K562 (cell line): ENCODE results near the gene RCC1. TPM values are rescaled to one million over a fixed set of nuclear protein-coding genes. Genes with fewer than 3 reads are reported as not detected.

Experiments used
- ATAC-seq: fragments of 200-7000 bp; cut with Tn5 transposase; 3 replicates; pipeline ENCODE4 v1.9.1; 2020; ENCODE audit warnings: moderate library complexity
- BruUV-seq: library from RNA; stranded (reverse); fragments of 400-500 nt; replicated peaks from 2 replicates; lab custom pipeline; 2021; lab: Mats Ljungman, UMichigan
- CTCF ChIA-PET: fragments of 300-600 bp; formaldehyde crosslinking; extraction: SDS; loops from one replicate; lab custom pipeline; 2021; ENCODE audit warnings: low intra/inter-chr PET ratio; lab: Yijun Ruan, JAX
- POLR2A ChIA-PET: fragments of 300-600, 350-650 bp; sonication (Branson Sonifier 250); formaldehyde crosslinking; extraction: SDS; loops from one replicate; lab custom pipeline; 2021; ENCODE audit warnings: antibody characterized with exemption, inconsistent platforms; lab: Yijun Ruan, JAX
- DNase-seq, 4 experiments: peaks; one replicate each; pipeline versions ENCODE4 v3.0.0 to v3.0.0-alpha.2; 2011 to 2018; ENCODE audit warnings: low spot score in 3 of 4, mixed read lengths in 3 of 4; ENCODE audit errors: extremely low read depth in 1 of 4
- FAIRE-seq: peaks from 2 replicates; lab custom pipeline; 2011; peaks lifted over from hg19 to GRCh38; lab: Jason Lieb, UNC
- H2AFZ ChIP-seq: 2 replicates; pipeline ENCODE4 v1.6.0; 2011; ENCODE audit warnings: low read depth, low read length, control low read depth, inconsistent platforms
- H3K27ac ChIP-seq: fragments of 200-600 bp; 3 replicates; pipeline ENCODE4 v1.8.0; 2011; ENCODE audit warnings: low read depth, mild to moderate bottlenecking, control low read depth, inconsistent platforms, low read length, moderate library complexity, mixed read lengths; ENCODE audit errors: extremely low read depth
- H3K27me3 ChIP-seq, 2 experiments: fragments of 300-600 bp in 1 of 2; 2 replicates in 1 of 2; 3 replicates in 1 of 2; pipeline versions ENCODE4 v1.6.0 to v1.8.0; 2011; ENCODE audit warnings: inconsistent platforms in 2 of 2, low read length in 2 of 2, mild to moderate bottlenecking in 1 of 2, mixed read lengths in 1 of 2, moderate library complexity in 1 of 2; ENCODE audit not compliant: control insufficient read depth in 2 of 2, insufficient read depth in 2 of 2
- H3K36me3 ChIP-seq: fragments of 300-600 bp; 3 replicates; pipeline ENCODE4 v1.8.0; 2011; ENCODE audit warnings: mild to moderate bottlenecking, low read length, inconsistent platforms; ENCODE audit not compliant: control insufficient read depth, insufficient read depth
- H3K4me1 ChIP-seq, 2 experiments: fragments of 200-600 bp in 1 of 2; replicated peaks in 1 of 2; 2 replicates in 1 of 2; 3 replicates in 1 of 2; pipeline versions ENCODE4 v1.5.1 to v1.8.0; 2011; ENCODE audit warnings: inconsistent platforms in 2 of 2, low read length in 2 of 2, mild to moderate bottlenecking in 1 of 2, mixed read lengths in 1 of 2, moderate library complexity in 1 of 2; ENCODE audit not compliant: control insufficient read depth in 2 of 2, insufficient read depth in 2 of 2
- H3K4me2 ChIP-seq: 2 replicates; pipeline ENCODE4 v1.6.1; 2011; ENCODE audit warnings: low read length, control low read depth, inconsistent platforms, mixed read lengths; ENCODE audit not compliant: insufficient read depth
- H3K4me3 ChIP-seq: fragments of 200-600 bp; sonication (generic), shearing (Covaris generic); 2 replicates; pipeline ENCODE4 v1.5.1; 2016; ENCODE audit warnings: control low read depth, inconsistent platforms
- H3K79me2 ChIP-seq: fragments of 200-600 bp; 3 replicates; pipeline ENCODE4 v1.8.0; 2011; ENCODE audit warnings: low read length, inconsistent platforms; ENCODE audit not compliant: control insufficient read depth, insufficient read depth
- H3K9ac ChIP-seq, 2 experiments: 2 replicates each; pipeline versions ENCODE4 v1.6.0 to v1.6.1; 2011; ENCODE audit warnings: low read depth in 2 of 2, low read length in 2 of 2, control low read depth in 1 of 2, inconsistent platforms in 1 of 2, mild to moderate bottlenecking in 1 of 2, mixed read lengths in 1 of 2; ENCODE audit not compliant: insufficient read depth in 1 of 2
- H3K9me1 ChIP-seq: one replicate; pipeline ENCODE4 v1.6.0; 2011; ENCODE audit warnings: inconsistent platforms, mild to moderate bottlenecking, low read length, moderate library complexity; ENCODE audit not compliant: control insufficient read depth, insufficient read depth
- H3K9me3 ChIP-seq: replicated peaks from 2 replicates; pipeline ENCODE4 v1.5.1; 2011; ENCODE audit warnings: low read depth, low read length, inconsistent platforms; ENCODE audit not compliant: control insufficient read depth, insufficient read depth
- H4K20me1 ChIP-seq: replicated peaks from 2 replicates; pipeline ENCODE4 v1.6.1; 2011; ENCODE audit warnings: low read length, inconsistent platforms, mixed read lengths; ENCODE audit not compliant: control insufficient read depth, insufficient read depth
- CEBPB ChIP-seq: fragments of 450-650 bp; IDR thresholded peaks from 2 replicates; pipeline ENCODE4 v1.6.1; 2016; ENCODE audit warnings: missing genetic modification characterization, missing compliant biosample characterization
- FOXM1 ChIP-seq, 2 experiments: fragments of 450-650 bp in 1 of 2; sonication (generic) in 1 of 2; formaldehyde crosslinking in 1 of 2; IDR thresholded peaks; 2 replicates each; pipeline versions ENCODE4 v1.6.1 to v1.9.0; 2017 to 2022; ENCODE audit warnings: low read depth in 2 of 2, mild to moderate bottlenecking in 2 of 2, missing genetic modification reagents in 1 of 2, moderate library complexity in 1 of 2
- LARP7 ChIP-seq: fragments of 450-650 bp; IDR thresholded peaks from 2 replicates; pipeline ENCODE4 v1.6.1; 2016
- OTX1 ChIP-seq: fragments of 450-650 bp; formaldehyde crosslinking; IDR thresholded peaks from 2 replicates; pipeline ENCODE4 v1.4.0; 2022; ENCODE audit warnings: mild to moderate bottlenecking
- RBM25 ChIP-seq: fragments of 200-400 bp; formaldehyde crosslinking; IDR thresholded peaks from 2 replicates; pipeline ENCODE4 v1.6.1; 2018; ENCODE audit warnings: low read length, low read depth, moderate library complexity; ENCODE audit not compliant: severe bottlenecking
- ZNF644 ChIP-seq: fragments of 200-800 bp; sonication (Bioruptor generic); IDR thresholded peaks from 2 replicates; pipeline ENCODE4 v1.6.1; 2016; ENCODE audit warnings: low read depth, missing genetic modification characterization, missing compliant biosample characterization
- WGBS: fragments of 100-300 bp; shearing (Covaris generic); methylation state at CpG from one replicate; pipeline ENCODE4 v1.1.6; 2016; ENCODE audit warnings: low coverage, mixed read lengths; ENCODE audit not compliant: insufficient coverage; ENCODE audit errors: missing lambda C conversion rate; 5-methylcytosine and 5-hydroxymethylcytosine counted together
- in situ Hi-C: fragments of 300-500 bp; cut with MboI; formaldehyde crosslinking; loops from 4 replicates; pipeline ENCODE4 v1.15.0; 2018; ENCODE audit warnings: inconsistent platforms, mixed read lengths
- intact Hi-C: fragments of 100-400 bp; cut with micrococcal nuclease; formaldehyde crosslinking; loops from 2 replicates; pipeline ENCODE4 v1.14.2; 2022
- polyA plus RNA-seq, 8 experiments: library from polyadenylated mRNA; depleted of rRNA in 4 of 8; stranded (reverse) in 5 of 8; unstranded in 3 of 8; fragments of >200 nt; fragmentation: Nextera tagmentation in 2 of 8; fragmentation: Illumina TruSeq in 1 of 8; extraction: Ambion mirVana in 2 of 8; extraction: Trizol in 1 of 8; gene quantifications; 2 replicates each; pipeline versions ENCODE4 v1.2.1 to v1.2.3, GENCODE V29; 2011 to 2014; ENCODE audit warnings: inconsistent platforms in 1 of 8, missing spikeins in 1 of 8
- total RNA-seq, 7 experiments: library from RNA; depleted of rRNA in 6 of 7; stranded (reverse); fragments of >200 nt in 6 of 7; fragmentation: Illumina TruSeq in 2 of 7; extraction: Trizol in 2 of 7; gene quantifications; 2 replicates each; pipeline versions ENCODE4 v1.2.1 to v1.2.3, GENCODE V29; 2011 to 2021; ENCODE audit warnings: low replicate concordance in 1 of 7
- TF ChIP-seq, protein P1 (sequence below), 2 experiments: fragments of 250-450 bp in 1 of 2; fragments of 450-650 bp in 1 of 2; sonication (Bioruptor Pico) in 1 of 2; IDR thresholded peaks; 2 replicates each; pipeline versions ENCODE4 v1.6.1 to v1.8.0; 2016 to 2021; ENCODE audit warnings: mild to moderate bottlenecking in 2 of 2, moderate library complexity in 2 of 2, missing compliant biosample characterization in 1 of 2, missing genetic modification characterization in 1 of 2
- TF ChIP-seq, protein P2 (sequence below): sonication (generic); formaldehyde crosslinking; IDR thresholded peaks from 2 replicates; pipeline ENCODE4 v1.8.0; 2022; ENCODE audit warnings: mild to moderate bottlenecking, missing genetic modification reagents, borderline replicate concordance
- TF ChIP-seq, protein P3 (sequence below): fragments of 200-400 bp; formaldehyde crosslinking; IDR thresholded peaks from 2 replicates; pipeline ENCODE4 v1.6.1; 2017; ENCODE audit warnings: mild to moderate bottlenecking, low read depth, low read length, moderate library complexity

RCC1 gene
- total and polyA plus RNA-seq, 9 of the 15 experiments (the other 6 are each of a cell fraction or from before 2014, with no cell fraction given), result 16.4 to 202 (median 107) TPM

DNA sequence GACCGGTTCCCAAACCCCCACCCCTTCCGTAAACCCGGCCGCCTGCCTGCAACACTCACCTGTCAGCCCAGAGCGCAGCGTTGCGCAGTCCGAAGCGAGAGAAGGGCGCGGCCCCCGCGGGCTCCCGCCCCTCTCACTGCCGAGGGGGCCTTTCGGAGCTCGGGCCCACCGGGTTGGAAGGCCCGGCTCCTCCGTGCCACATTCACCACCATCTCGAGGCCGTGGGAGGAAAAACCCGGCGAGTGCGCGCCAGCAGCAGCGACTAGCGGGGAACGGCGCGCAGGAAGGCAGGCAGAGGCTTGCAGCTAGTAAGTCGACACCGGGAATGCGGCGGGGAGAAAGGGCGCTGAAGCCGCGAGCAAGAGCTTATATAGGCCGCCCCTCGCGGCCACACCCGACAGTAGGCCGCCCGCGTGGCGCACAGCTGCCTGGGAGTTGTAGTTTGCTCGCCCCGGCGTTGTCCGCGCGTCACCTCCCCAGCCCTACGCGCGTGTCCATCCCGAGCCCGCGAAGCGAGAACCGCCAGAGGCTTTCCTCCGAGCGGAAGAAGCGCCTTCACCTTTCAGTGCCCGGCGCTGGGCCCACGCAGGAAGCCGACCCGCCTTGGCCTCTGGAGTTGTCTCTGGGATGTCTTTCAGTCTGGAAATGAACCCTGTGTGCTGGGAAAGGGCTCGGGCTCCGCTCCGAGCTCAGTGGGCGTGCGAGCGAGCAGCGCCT, 75.8 kb downstream of the RCC1 start:
- no peaks in the 10 kb centered on the region for H3K9me3 ChIP-seq
- H3K9ac ChIP-seq, result peak overlapping the region; percentile 83 to 97
- no peaks in the 10 kb centered on the region for H3K27me3 ChIP-seq
- intact Hi-C loops, result loop anchor here (1.0 to 2.0 kb wide), 3 partner anchors 61 to 67 kb away; partner anchors contain the start of gene RNU11
- peak overlapping the region; percentile 81 for H3K4me3 ChIP-seq
- in situ Hi-C loops, result no loop called here
- ChIA-PET POLR2A (interaction anchor here (0.6 to 7.5 kb wide), 109 partner anchors 7 to 1216 kb away, joined by 3 to 201 read pairs (median 5); partner anchors contain the start of genes ATP5IF1, EYA3, GMEB1 and MED18), CTCF (interaction anchor here (0.8 kb wide), 1 partner anchor 64 kb away, joined by 3 read pairs; no protein-coding TSS in a partner anchor)
- under 1% methylated on average over 73 of the region's 75 CpGs for WGBS
- peaks cover 42% of the 10 kb centered on the region for H3K79me2 ChIP-seq
- no TSS peak for BruUV-seq
- H3K4me2 ChIP-seq, result peak overlapping the region; percentile 97
- peak; percentile 71 for FAIRE-seq
- peaks cover 33% of the 10 kb centered on the region for H4K20me1 ChIP-seq
- peaks cover 18 to 24% of the 10 kb centered on the region in 2 experiments; a peak in 4 of 5 replicates for H3K4me1 ChIP-seq
- H3K36me3 ChIP-seq, result peaks cover 47% of the 10 kb centered on the region
- peak; percentile 92 for ATAC-seq
- H2AFZ ChIP-seq, result peak overlapping the region; percentile 75
- peaks cover 11% of the 10 kb centered on the region for H3K9me1 ChIP-seq
- H3K27ac ChIP-seq, result peak overlapping the region; percentile 81
- peak; percentile 93 to 99 (median 96) for DNase-seq
- TF ChIP-seq ZNF644 (tag) (no peak), FOXM1 (IDR thresholded peaks at IDR 0.05; ENCODE audit: low read depth) (no peak), FOXM1 (CRISPR knock-in tag; IDR thresholded peaks at IDR 0.05; ENCODE audit: low read depth) (peak; percentile 42; the same call in 1 of the 2 replicates), CEBPB (tag) (peak; percentile 67; the same call in 1 of the 2 replicates), LARP7 (peak; percentile 27; the same call in 1 of the 2 replicates), OTX1 (CRISPR knock-in tag) (peak; percentile 67; the same call in 1 of the 2 replicates), RBM25 (no peak)
- TF ChIP-seq, protein P1, sequence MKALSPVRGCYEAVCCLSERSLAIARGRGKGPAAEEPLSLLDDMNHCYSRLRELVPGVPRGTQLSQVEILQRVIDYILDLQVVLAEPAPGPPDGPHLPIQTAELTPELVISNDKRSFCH (CRISPR knock-in tag; IDR thresholded peaks at IDR 0.05), result no peak; the same call in 1 of the 2 replicates
- TF ChIP-seq, protein P1 (tag; IDR thresholded peaks at IDR 0.05), result peak; percentile 85
- TF ChIP-seq, protein P2, sequence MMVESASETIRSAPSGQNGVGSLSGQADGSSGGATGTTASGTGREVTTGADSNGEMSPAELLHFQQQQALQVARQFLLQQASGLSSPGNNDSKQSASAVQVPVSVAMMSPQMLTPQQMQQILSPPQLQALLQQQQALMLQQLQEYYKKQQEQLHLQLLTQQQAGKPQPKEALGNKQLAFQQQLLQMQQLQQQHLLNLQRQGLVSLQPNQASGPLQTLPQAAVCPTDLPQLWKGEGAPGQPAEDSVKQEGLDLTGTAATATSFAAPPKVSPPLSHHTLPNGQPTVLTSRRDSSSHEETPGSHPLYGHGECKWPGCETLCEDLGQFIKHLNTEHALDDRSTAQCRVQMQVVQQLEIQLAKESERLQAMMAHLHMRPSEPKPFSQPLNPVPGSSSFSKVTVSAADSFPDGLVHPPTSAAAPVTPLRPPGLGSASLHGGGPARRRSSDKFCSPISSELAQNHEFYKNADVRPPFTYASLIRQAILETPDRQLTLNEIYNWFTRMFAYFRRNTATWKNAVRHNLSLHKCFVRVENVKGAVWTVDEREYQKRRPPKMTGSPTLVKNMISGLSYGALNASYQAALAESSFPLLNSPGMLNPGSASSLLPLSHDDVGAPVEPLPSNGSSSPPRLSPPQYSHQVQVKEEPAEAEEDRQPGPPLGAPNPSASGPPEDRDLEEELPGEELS (CRISPR knock-in tag), result peak; percentile 84; the same call in 1 of the 2 replicates
- TF ChIP-seq, protein P3, sequence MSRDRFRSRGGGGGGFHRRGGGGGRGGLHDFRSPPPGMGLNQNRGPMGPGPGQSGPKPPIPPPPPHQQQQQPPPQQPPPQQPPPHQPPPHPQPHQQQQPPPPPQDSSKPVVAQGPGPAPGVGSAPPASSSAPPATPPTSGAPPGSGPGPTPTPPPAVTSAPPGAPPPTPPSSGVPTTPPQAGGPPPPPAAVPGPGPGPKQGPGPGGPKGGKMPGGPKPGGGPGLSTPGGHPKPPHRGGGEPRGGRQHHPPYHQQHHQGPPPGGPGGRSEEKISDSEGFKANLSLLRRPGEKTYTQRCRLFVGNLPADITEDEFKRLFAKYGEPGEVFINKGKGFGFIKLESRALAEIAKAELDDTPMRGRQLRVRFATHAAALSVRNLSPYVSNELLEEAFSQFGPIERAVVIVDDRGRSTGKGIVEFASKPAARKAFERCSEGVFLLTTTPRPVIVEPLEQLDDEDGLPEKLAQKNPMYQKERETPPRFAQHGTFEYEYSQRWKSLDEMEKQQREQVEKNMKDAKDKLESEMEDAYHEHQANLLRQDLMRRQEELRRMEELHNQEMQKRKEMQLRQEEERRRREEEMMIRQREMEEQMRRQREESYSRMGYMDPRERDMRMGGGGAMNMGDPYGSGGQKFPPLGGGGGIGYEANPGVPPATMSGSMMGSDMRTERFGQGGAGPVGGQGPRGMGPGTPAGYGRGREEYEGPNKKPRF, result no peak
